Mesendoderm (in vitro differentiated cells): ENCODE data around the gene PRR14.

Experiments
- DNase-seq: peaks from one replicate; pipeline ENCODE4 v3.0.0; 2013
- H2AK5ac ChIP-seq: 2 replicates; pipeline ENCODE4 v1.6.1; 2013; ENCODE audit warnings: low read length, inconsistent platforms
- H2BK120ac ChIP-seq: 2 replicates; pipeline ENCODE4 v1.6.1; 2013; ENCODE audit warnings: low read depth, mild to moderate bottlenecking, low read length, moderate library complexity, mixed read lengths
- H2BK15ac ChIP-seq: replicated peaks from 2 replicates; pipeline ENCODE4 v1.6.1; 2013; ENCODE audit warnings: low read depth, mild to moderate bottlenecking, moderate library complexity
- H2BK5ac ChIP-seq: 2 replicates; pipeline ENCODE4 v1.6.1; 2013; ENCODE audit warnings: low read length, inconsistent platforms
- H3K18ac ChIP-seq: 2 replicates; pipeline ENCODE4 v1.6.1; 2013; ENCODE audit warnings: mild to moderate bottlenecking, low read length, mixed read lengths
- H3K23ac ChIP-seq: one replicate; pipeline ENCODE4 v1.6.1; 2013; ENCODE audit warnings: low read length
- H3K27ac ChIP-seq: 2 replicates; pipeline ENCODE4 v1.5.1; 2013; ENCODE audit warnings: low read depth, mild to moderate bottlenecking, inconsistent platforms, low read length, moderate library complexity
- H3K27me3 ChIP-seq: 2 replicates; pipeline ENCODE4 v1.6.1; 2013; ENCODE audit warnings: low read length, control low read depth, mild to moderate bottlenecking, inconsistent platforms; ENCODE audit not compliant: insufficient read depth, poor library complexity
- H3K36me3 ChIP-seq: 2 replicates; pipeline ENCODE4 v1.6.1; 2013; ENCODE audit warnings: low read length, inconsistent platforms; ENCODE audit not compliant: control insufficient read depth, insufficient read depth
- H3K4ac ChIP-seq: one replicate; pipeline ENCODE4 v1.6.1; 2013; ENCODE audit warnings: low read depth, mild to moderate bottlenecking, low read length, moderate library complexity
- H3K4me1 ChIP-seq: 2 replicates; pipeline ENCODE4 v1.6.1; 2013; ENCODE audit warnings: low read depth, low read length, inconsistent platforms; ENCODE audit not compliant: control insufficient read depth
- H3K4me2 ChIP-seq: 2 replicates; pipeline ENCODE4 v1.6.1; 2013; ENCODE audit warnings: low read length
- H3K4me3 ChIP-seq: 2 replicates; pipeline ENCODE4 v1.5.1; 2013; ENCODE audit warnings: mild to moderate bottlenecking, low read length
- H3K56ac ChIP-seq: one replicate; pipeline ENCODE4 v1.6.1; 2013; ENCODE audit warnings: low read length
- H3K79me1 ChIP-seq: 2 replicates; pipeline ENCODE4 v1.6.1; 2013; ENCODE audit warnings: low read length, inconsistent platforms
- H3K79me2 ChIP-seq: 2 replicates; pipeline ENCODE4 v1.6.1; 2013; ENCODE audit warnings: mild to moderate bottlenecking, low read length; ENCODE audit not compliant: control insufficient read depth, insufficient read depth
- H3K9ac ChIP-seq: 2 replicates; pipeline ENCODE4 v1.6.1; 2013; ENCODE audit warnings: low read length, inconsistent platforms
- H4K5ac ChIP-seq: one replicate; pipeline ENCODE4 v1.6.1; 2013; ENCODE audit warnings: low read length
- H4K8ac ChIP-seq: one replicate; pipeline ENCODE4 v1.6.1; 2013; ENCODE audit warnings: low read depth, mild to moderate bottlenecking, control low read depth, low read length, moderate library complexity
- WGBS: extraction: QIAGEN DNeasy Blood & Tissue Kit; methylation state at CpG from one replicate; pipeline ENCODE4 v1.1.7; 2013; ENCODE audit warnings: low lambda C conversion rate, missing lambda C conversion rate; ENCODE audit not compliant: insufficient coverage; ENCODE audit errors: extremely low coverage; 5-methylcytosine and 5-hydroxymethylcytosine counted together

The PRR14 gene

DNA sequence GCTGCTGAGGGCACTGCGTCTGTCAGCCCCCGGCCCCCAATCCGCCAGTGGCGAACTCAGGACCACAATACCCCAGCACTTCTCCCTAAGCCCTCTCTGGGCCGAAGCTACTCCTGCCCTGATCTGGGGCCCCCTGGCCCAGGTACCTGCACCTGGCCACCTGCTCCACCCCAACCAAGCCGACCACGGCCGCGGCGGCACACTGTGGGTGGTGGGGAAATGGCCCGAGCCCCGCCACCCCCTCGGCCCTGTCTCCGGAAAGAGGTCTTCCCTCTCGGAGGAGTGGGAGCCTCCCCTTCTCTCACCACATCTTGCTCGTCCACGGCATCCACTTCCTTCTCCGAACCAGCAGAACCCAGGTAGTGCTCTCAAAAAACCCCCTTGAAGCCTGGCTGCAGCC is 4.1 kb downstream of the PRR14 start:
- Histone ChIP-seq H2BK120ac (no peak overlapping the region), H3K27ac (no peak overlapping the region), H3K9ac (no peak overlapping the region), H3K79me2 (no peaks in the 10 kb centered on the region), H3K4me1 (peaks cover 2% of the 10 kb centered on the region), H4K5ac (no peak overlapping the region), H2BK5ac (no peak overlapping the region), H3K27me3 (no peaks in the 10 kb centered on the region), H3K4ac (no peak overlapping the region), H3K23ac (no peak overlapping the region), H3K56ac (no peak overlapping the region), H2AK5ac (no peak overlapping the region), H3K4me3 (no peak overlapping the region), H4K8ac (no peak overlapping the region), H3K79me1 (no peaks in the 10 kb centered on the region), H3K18ac (no peak overlapping the region), H2BK15ac (no peak overlapping the region), H3K4me2 (no peak overlapping the region), H3K36me3 (no peaks in the 10 kb centered on the region)
- WGBS: no CpG with 5 or more reads among the region's 18 CpGs
- no peak for DNase-seq

- no peak overlapping the region for H3K27ac ChIP-seq
- no peak overlapping the region for H2AK5ac ChIP-seq
- H3K27me3 ChIP-seq: no peaks in the 10 kb centered on the region
- WGBS: no CpG with 5 or more reads among the region's 12 CpGs
- no peak overlapping the region for H3K9ac ChIP-seq
- no peak overlapping the region for H4K8ac ChIP-seq
- no peaks in the 10 kb centered on the region for H3K79me2 ChIP-seq
- DNase-seq: no peak
- no peak overlapping the region for H3K4me2 ChIP-seq
- H3K4me1 ChIP-seq: peaks cover 5% of the 10 kb centered on the region
- H2BK15ac ChIP-seq: no peak overlapping the region
- H3K4me3 ChIP-seq: no peak overlapping the region
- H4K5ac ChIP-seq: no peak overlapping the region
- no peak overlapping the region for H3K4ac ChIP-seq
- no peak overlapping the region for H3K18ac ChIP-seq
- no peak overlapping the region for H3K56ac ChIP-seq
- H3K79me1 ChIP-seq: peaks cover 5% of the 10 kb centered on the region
- no peak overlapping the region for H3K23ac ChIP-seq
- no peak overlapping the region for H2BK5ac ChIP-seq
- H2BK120ac ChIP-seq: no peak overlapping the region
- no peaks in the 10 kb centered on the region for H3K36me3 ChIP-seq
Observed at GRCh38 chr16:30655815-30656347, 5.1 kb downstream of the PRR14 start.

- no peak overlapping the region for H4K5ac ChIP-seq
- DNase-seq: no peak
- no peak overlapping the region for H3K27ac ChIP-seq
- H3K4me2 ChIP-seq: no peak overlapping the region
- H3K4ac ChIP-seq: no peak overlapping the region
- H3K4me1 ChIP-seq: peaks cover 5% of the 10 kb centered on the region
- H3K79me2 ChIP-seq: no peaks in the 10 kb centered on the region
- H3K18ac ChIP-seq: no peak overlapping the region
- H2AK5ac ChIP-seq: no peak overlapping the region
- H2BK120ac ChIP-seq: no peak overlapping the region
- no peak overlapping the region for H3K9ac ChIP-seq
- no peak overlapping the region for H3K4me3 ChIP-seq
- peaks cover 2% of the 10 kb centered on the region for H3K36me3 ChIP-seq
- H3K27me3 ChIP-seq: no peaks in the 10 kb centered on the region
- H3K23ac ChIP-seq: no peak overlapping the region
- no peak overlapping the region for H2BK15ac ChIP-seq
- H4K8ac ChIP-seq: no peak overlapping the region
- WGBS: no CpG with 5 or more reads among the region's 8 CpGs
- H3K79me1 ChIP-seq: peaks cover 7% of the 10 kb centered on the region
- no peak overlapping the region for H3K56ac ChIP-seq
- no peak overlapping the region for H2BK5ac ChIP-seq
Observed at GRCh38 chr16:30656388-30656787, 5.6 kb downstream of the PRR14 start.

- peak overlapping the region; percentile 57 for H3K9ac ChIP-seq
- H3K79me1 ChIP-seq: peaks cover 7% of the 10 kb centered on the region
- DNase-seq: no peak
- no peak overlapping the region for H2BK5ac ChIP-seq
- no peak overlapping the region for H3K27ac ChIP-seq
- H2BK120ac ChIP-seq: no peak overlapping the region
- H2AK5ac ChIP-seq: no peak overlapping the region
- no CpG with 5 or more reads among the region's 32 CpGs for WGBS
- peak overlapping the region; percentile 69 for H3K4me2 ChIP-seq
- no peak overlapping the region for H3K23ac ChIP-seq
- no peak overlapping the region for H3K4ac ChIP-seq
- H3K18ac ChIP-seq: peak overlapping the region; percentile 32
- peak overlapping the region; percentile 20 for H3K4me3 ChIP-seq
- no peak overlapping the region for H4K5ac ChIP-seq
- no peak overlapping the region for H2BK15ac ChIP-seq
- H4K8ac ChIP-seq: no peak overlapping the region
- H3K4me1 ChIP-seq: peaks cover 3% of the 10 kb centered on the region
- no peaks in the 10 kb centered on the region for H3K27me3 ChIP-seq
- peaks cover 2% of the 10 kb centered on the region for H3K36me3 ChIP-seq
- H3K79me2 ChIP-seq: no peaks in the 10 kb centered on the region
- peak overlapping the region; percentile 90 for H3K56ac ChIP-seq
Observed at GRCh38 chr16:30656974-30657865, 6.5 kb downstream of the PRR14 start.

DNA sequence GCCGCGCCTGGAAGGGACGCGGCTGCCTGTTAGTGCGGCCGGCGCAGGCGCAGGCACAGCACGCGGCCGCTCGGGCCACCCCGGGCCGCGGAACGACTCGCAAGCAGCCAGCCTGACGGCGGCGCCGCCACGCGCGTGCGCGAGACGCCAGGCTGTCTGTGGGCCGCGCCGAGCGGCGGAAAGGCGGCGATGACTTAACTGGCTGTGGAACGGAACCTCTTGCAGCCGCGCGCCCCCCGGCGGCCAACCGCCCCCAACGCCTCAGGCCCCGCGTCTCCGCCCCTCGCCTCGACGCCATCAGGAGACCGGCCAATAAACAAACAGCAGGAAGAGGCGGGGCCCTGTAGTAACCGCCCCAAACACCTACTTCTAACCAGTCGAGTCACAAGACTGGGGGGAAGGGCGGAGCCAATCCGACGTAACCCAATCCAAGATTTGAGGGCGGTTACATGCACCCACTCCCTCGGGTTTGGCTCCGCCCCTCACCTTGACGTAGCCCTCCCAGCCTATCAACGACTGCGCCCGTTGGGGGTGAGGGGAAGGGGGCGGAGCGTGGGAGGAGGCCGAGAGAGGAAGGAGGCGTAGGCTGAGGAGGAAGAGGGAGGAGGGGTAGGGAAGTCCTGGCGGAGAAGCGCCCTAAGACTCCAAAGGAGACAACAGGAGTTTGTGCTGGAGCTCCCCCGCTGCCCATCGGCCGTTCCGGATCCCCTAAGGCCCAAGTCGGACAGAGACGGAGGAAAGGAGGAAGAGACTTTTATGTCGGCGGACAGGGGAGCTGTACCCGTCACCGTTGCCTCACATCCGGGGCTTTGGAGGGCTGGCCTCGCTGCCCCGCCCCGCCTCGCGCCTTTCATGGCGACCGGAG is 7.3 kb downstream of the PRR14 start, which contains the start of gene FBRS:
TSS of gene FBRS (plus strand) at position 566 of the 865 bp plus-strand sequence. CDS start 1,088 bp downstream, outside the sequence.
- Histone ChIP-seq H2BK120ac (no peak within 1 kb of the TSS), H3K4me2 (peak within 1 kb of the TSS; percentile 69), H3K79me1 (peaks cover 7% of the 10 kb centered on the region), H2BK15ac (no peak within 1 kb of the TSS), H3K18ac (peak within 1 kb of the TSS; percentile 90), H3K27me3 (no peaks in the 10 kb centered on the region), H3K4me1 (peaks cover 3% of the 10 kb centered on the region), H2BK5ac (peak within 1 kb of the TSS; percentile 92), H4K5ac (no peak within 1 kb of the TSS), H3K4me3 (peak within 1 kb of the TSS; percentile 93), H3K23ac (peak within 1 kb of the TSS; percentile 80), H3K79me2 (no peaks in the 10 kb centered on the region), H3K56ac (peak within 1 kb of the TSS; percentile 99), H3K27ac (peak within 1 kb of the TSS; percentile 67), H4K8ac (no peak within 1 kb of the TSS), H3K9ac (peak within 1 kb of the TSS; percentile 98), H2AK5ac (no peak within 1 kb of the TSS), H3K4ac (peak within 1 kb of the TSS; percentile 50), H3K36me3 (peaks cover 6% of the 10 kb centered on the region)
- peak; percentile 100 for DNase-seq
- no CpG with 5 or more reads among the region's 86 CpGs for WGBS
